ENCODE data around the gene ATP6AP1.

DNA sequence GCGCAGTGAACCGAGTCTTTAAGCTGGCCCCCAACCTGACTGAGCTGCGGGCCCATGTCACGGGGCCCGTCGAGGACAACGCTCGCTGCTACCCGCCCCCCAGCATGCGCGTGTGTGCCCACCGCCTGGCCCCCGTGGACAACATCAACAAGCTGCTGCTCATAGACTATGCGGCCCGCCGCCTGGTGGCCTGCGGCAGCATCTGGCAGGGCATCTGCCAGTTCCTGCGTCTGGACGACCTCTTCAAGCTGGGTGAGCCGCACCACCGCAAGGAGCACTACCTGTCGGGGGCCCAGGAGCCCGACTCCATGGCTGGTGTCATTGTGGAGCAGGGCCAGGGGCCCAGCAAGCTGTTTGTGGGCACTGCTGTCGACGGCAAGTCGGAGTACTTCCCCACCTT is 31.8 kb downstream of the ATP6AP1 start:
- TF ChIP-seq, protein P1, sequence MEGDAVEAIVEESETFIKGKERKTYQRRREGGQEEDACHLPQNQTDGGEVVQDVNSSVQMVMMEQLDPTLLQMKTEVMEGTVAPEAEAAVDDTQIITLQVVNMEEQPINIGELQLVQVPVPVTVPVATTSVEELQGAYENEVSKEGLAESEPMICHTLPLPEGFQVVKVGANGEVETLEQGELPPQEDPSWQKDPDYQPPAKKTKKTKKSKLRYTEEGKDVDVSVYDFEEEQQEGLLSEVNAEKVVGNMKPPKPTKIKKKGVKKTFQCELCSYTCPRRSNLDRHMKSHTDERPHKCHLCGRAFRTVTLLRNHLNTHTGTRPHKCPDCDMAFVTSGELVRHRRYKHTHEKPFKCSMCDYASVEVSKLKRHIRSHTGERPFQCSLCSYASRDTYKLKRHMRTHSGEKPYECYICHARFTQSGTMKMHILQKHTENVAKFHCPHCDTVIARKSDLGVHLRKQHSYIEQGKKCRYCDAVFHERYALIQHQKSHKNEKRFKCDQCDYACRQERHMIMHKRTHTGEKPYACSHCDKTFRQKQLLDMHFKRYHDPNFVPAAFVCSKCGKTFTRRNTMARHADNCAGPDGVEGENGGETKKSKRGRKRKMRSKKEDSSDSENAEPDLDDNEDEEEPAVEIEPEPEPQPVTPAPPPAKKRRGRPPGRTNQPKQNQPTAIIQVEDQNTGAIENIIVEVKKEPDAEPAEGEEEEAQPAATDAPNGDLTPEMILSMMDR (IDR thresholded peaks at IDR 0.05; ENCODE audit: extremely low read depth in 1 of 2, insufficient read depth in 1 of 2, low read depth in 1 of 2, low read length in 2 of 2): no peak
- TF ChIP-seq, protein P2, sequence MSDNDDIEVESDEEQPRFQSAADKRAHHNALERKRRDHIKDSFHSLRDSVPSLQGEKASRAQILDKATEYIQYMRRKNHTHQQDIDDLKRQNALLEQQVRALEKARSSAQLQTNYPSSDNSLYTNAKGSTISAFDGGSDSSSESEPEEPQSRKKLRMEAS (IDR thresholded peaks at IDR 0.05; ENCODE audit: insufficient read depth, insufficient read length): no peak
- no peak for TF ChIP-seq POLR2A (IDR thresholded peaks at IDR 0.05; ENCODE audit: low read depth, low read length)
- no peak for TF ChIP-seq MYC (IDR thresholded peaks at IDR 0.05; ENCODE audit: low read depth, low read length)
- no peak for TF ChIP-seq FOS (IDR thresholded peaks at IDR 0.05; ENCODE audit: borderline replicate concordance, insufficient read depth, low read length)
- TF ChIP-seq EZH2 (IDR thresholded peaks at IDR 0.05; ENCODE audit: borderline replicate concordance, low read depth, low read length, severe bottlenecking): no peak
